ENCODE measurements around the gene LYRM4. TPM values are rescaled to one million over a fixed set of nuclear protein-coding genes. Genes with fewer than 3 reads are reported as not detected.

LYRM4 gene
- total RNA-seq, 4 donors from 2014 or later, result 9.2 to 28.2 (median 14.2) TPM

DNA sequence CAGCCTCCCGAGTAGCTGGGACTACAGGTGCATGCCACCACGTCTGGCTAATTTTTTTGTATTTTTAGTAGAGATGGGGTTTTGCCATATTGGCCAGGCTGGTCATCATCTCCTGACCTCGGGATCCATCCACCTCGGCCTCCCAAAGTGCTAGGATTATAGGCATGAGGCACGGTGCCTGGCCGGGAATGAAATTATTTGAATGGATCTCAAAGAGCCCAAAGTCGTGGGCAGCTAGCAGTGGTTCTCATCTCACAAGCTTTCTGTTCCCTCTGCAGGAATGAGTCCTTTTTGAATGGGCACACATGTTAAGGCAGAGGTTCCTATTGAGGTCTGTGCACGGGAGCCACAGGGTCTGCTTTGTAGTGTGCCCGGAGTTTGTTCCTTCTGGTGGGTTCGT is 140.7 kb downstream of the LYRM4 start:
- no peak for DNase-seq
- intact Hi-C loops (cut with DNase I), result no loop called here
- Histone ChIP-seq H3K27ac (no peak overlapping the region), H3K36me3 (no peaks in the 10 kb centered on the region), H3K27me3 (no peaks in the 10 kb centered on the region), H3K4me3 (no peak overlapping the region), H3K9me3 (no peaks in the 10 kb centered on the region), H3K4me1 (peaks cover 0 to 9% (median 0%) of the 10 kb centered on the region in 3 donors)
- no peak for TF ChIP-seq POLR2A (IDR thresholded peaks at IDR 0.05)
- TF ChIP-seq, protein P1, sequence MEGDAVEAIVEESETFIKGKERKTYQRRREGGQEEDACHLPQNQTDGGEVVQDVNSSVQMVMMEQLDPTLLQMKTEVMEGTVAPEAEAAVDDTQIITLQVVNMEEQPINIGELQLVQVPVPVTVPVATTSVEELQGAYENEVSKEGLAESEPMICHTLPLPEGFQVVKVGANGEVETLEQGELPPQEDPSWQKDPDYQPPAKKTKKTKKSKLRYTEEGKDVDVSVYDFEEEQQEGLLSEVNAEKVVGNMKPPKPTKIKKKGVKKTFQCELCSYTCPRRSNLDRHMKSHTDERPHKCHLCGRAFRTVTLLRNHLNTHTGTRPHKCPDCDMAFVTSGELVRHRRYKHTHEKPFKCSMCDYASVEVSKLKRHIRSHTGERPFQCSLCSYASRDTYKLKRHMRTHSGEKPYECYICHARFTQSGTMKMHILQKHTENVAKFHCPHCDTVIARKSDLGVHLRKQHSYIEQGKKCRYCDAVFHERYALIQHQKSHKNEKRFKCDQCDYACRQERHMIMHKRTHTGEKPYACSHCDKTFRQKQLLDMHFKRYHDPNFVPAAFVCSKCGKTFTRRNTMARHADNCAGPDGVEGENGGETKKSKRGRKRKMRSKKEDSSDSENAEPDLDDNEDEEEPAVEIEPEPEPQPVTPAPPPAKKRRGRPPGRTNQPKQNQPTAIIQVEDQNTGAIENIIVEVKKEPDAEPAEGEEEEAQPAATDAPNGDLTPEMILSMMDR (IDR thresholded peaks at IDR 0.05), result no peak
- 81 to 90% methylated on average over 7 to 8 of the region's 10 CpGs for WGBS, 2 donors

DNA sequence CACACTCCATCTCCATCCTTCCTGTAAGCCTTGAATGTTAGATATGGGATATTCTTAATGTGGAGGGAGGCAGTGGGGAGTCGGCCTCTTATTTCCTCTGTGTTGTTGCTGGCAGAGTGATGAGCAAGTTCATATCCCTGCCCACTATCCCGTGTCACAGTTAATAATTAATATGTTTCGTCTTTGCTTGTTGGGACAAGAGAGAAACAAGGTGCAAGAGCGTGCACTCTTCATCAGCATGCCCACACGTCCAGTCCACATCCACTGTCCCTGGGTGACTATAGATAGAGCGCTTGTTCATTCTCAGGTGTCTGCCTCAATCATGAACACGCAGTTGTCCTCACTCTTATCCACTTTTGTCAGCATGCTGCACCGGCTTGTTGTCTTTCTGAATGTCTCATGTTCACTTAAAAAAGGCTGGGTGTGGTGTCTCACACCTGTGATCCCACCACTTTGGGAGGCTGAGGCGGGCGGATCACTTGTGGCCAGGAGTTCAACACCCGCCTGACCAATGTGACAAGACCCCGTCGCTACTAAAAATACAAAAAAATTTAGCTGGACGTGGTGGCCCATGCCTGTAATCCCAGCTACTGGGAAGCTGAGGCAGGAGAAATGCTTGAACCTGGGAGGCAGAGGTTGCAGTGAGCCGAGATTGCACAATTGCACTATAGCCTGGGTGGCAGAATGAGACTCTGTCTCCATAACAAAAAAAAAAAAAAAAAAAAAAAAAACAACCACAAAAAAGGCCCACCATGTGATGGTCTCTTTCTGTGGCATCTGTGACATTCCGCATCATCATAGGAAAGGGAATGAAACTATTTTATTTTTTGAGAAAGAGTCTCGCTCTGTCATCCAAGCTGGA is 141.4 kb downstream of the LYRM4 start:
- DNase-seq, result no peak

DNA sequence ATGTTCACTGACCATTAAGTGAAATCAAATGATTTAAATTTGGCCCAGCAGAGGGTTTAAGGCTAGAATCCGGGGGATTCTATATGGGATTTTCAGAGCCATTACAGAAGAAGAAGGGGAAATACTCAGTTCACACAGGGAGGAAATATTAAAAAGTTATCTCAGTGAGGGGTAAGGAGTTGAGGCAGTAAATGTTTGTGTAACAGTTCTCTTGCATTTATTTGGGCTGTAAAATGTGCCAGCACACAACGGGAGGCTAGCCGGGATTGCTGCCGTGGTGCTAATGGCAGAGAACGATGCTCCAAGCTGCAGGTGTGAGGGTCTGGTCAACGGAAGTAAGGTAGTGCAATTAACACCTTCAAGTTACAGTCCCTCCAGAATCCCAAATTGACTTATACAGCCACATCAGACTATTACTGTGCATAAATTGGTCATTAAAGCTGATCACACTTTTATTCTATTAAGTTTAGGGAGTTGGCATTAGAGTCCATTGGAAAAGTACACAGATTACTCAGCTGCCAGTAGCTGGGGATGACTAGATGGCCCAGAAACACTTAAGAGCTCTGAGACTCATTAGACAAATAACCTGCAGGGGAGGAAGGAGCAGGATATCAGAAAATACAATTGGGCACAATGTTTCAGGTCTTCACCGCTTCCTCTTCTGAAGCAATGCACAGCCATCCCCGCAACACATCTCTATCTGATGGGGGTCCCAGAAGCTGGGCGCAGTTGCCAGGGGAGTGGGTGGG is 144.3 kb downstream of the LYRM4 start:
- TF ChIP-seq, protein P1 (IDR thresholded peaks at IDR 0.05), result no peak
- TF ChIP-seq POLR2A (IDR thresholded peaks at IDR 0.05), result no peak
- DNase-seq, result no peak
- Histone ChIP-seq H3K27me3 (no peaks in the 10 kb centered on the region), H3K27ac (peak overlapping the region in 1 of 4 donors; percentile 39), H3K9me3 (no peaks in the 10 kb centered on the region), H3K36me3 (no peaks in the 10 kb centered on the region), H3K4me3 (no peak overlapping the region), H3K4me1 (peaks cover 0 to 25% (median 6%) of the 10 kb centered on the region in 3 donors)
- 92 to 97% methylated on average over 9 of the region's 9 CpGs for WGBS, 2 donors
- intact Hi-C loops (cut with DNase I), result no loop called here

More for the DNA sequence above, 141.4 kb downstream of the LYRM4 start:
- no peak overlapping the region for H3K27ac ChIP-seq
- peaks cover 0 to 9% (median 0%) of the 10 kb centered on the region in 3 donors for H3K4me1 ChIP-seq
- H3K36me3 ChIP-seq, result no peaks in the 10 kb centered on the region
- H3K9me3 ChIP-seq, result no peaks in the 10 kb centered on the region
- TF ChIP-seq, protein P1 (IDR thresholded peaks at IDR 0.05), result no peak
- TF ChIP-seq POLR2A (IDR thresholded peaks at IDR 0.05), result no peak
- intact Hi-C loops (cut with DNase I), result no loop called here
- no peak overlapping the region for H3K4me3 ChIP-seq
- WGBS, 2 donors, result 88 to 93% methylated on average over 14 to 17 of the region's 17 CpGs
- H3K27me3 ChIP-seq, result no peaks in the 10 kb centered on the region

DNA sequence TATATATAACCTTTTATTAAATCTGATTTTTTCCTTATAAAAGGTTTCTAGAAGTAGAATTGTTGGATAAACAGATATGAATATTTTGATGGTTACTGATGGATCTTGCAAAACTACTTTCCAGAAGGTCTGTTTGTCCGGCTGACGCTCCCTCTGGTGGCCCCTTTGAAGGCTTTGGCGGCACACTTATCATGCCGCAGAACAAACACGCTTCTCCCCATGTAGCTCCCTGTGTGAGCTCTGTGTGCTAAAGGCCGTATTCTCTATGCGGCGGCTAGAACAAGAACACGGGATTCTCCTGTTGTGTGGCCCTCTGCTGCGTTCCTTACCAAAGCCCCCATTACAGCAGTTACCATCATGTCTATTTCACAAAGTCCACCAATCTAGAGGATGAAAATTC is 145.6 kb downstream of the LYRM4 start:
- Histone ChIP-seq H3K27me3 (no peaks in the 10 kb centered on the region), H3K4me3 (no peak overlapping the region), H3K36me3 (no peaks in the 10 kb centered on the region), H3K4me1 (peaks cover 0 to 25% (median 6%) of the 10 kb centered on the region in 3 donors), H3K9me3 (no peaks in the 10 kb centered on the region), H3K27ac (no peak overlapping the region)
- WGBS, 2 donors, result 88 to 91% methylated on average over 6 to 10 of the region's 10 CpGs
- no peak for TF ChIP-seq POLR2A (IDR thresholded peaks at IDR 0.05)
- TF ChIP-seq, protein P1 (IDR thresholded peaks at IDR 0.05), result no peak
- intact Hi-C loops (cut with DNase I), result no loop called here
- no peak for DNase-seq

DNA sequence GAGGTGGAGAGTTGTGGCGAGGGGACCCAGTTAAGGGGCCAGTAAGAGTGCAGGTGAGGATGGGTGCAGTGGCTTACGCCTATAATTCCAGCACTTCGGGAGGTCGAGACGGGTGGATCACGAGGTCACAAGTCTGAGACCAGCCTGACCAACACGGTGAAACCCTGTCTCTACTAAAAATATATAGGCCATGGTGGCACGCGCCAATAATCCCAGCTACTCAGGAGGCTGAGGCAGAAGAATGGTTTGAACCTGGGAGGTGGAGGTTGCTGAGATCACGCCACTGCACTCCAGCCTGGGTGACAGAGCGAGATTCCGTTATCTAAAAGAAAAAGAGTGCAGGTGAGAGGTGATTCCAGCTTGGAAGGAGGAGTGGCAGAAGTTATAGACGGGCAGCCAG is 147.7 kb downstream of the LYRM4 start:
- DNase-seq, result no peak
- H3K27ac ChIP-seq, result no peak overlapping the region
- WGBS, 2 donors, result 96 to 97% methylated on average over 12 to 13 of the region's 13 CpGs
- no peak for TF ChIP-seq POLR2A (IDR thresholded peaks at IDR 0.05)
- TF ChIP-seq, protein P1 (IDR thresholded peaks at IDR 0.05), result no peak
- no peak overlapping the region for H3K4me3 ChIP-seq
- intact Hi-C loops (cut with DNase I), result no loop called here
- peaks cover 0 to 31% (median 6%) of the 10 kb centered on the region in 3 donors for H3K4me1 ChIP-seq
- H3K27me3 ChIP-seq, result no peaks in the 10 kb centered on the region
- H3K9me3 ChIP-seq, result no peaks in the 10 kb centered on the region
- no peaks in the 10 kb centered on the region for H3K36me3 ChIP-seq

Measured in esophagus squamous epithelium (tissue), 5 donors.